Prostate gland (tissue), 2 donors: ENCODE results near the gene POLK. TPM values are rescaled to one million over a fixed set of nuclear protein-coding genes. Genes with fewer than 3 reads are reported as not detected.

Experiments used
- DNase-seq: peaks from one replicate; pipeline ENCODE4 v3.0.0-alpha.2; 2019; ENCODE audit warnings: low spot score
- H3K27ac ChIP-seq, 2 donors: fragments of 200-600 bp; sonication (generic); 2 replicates each; pipeline ENCODE4 v1.5.1; 2017 to 2019
- H3K27me3 ChIP-seq: fragments of 200-600 bp; sonication (generic); replicated peaks from 2 replicates; pipeline ENCODE4 v1.5.1; 2019; ENCODE audit not compliant: insufficient read depth
- H3K36me3 ChIP-seq, 2 donors: fragments of 200-600 bp; sonication (generic); 1 replicate in 1 of 2; 2 replicates in 1 of 2; pipeline versions ENCODE4 v1.5.1 to v1.8.1; 2017 to 2019
- H3K4me1 ChIP-seq: fragments of 200-600 bp; sonication (generic); replicated peaks from 2 replicates; pipeline ENCODE4 v1.5.1; 2019
- H3K4me3 ChIP-seq, 2 donors: fragments of 200-600 bp; sonication (generic); 2 replicates each; pipeline ENCODE4 v1.5.1; 2017 to 2019
- H3K9me3 ChIP-seq: fragments of 200-600 bp; sonication (generic); 2 replicates; pipeline ENCODE4 v1.5.1; 2017
- CTCF ChIP-seq, 4 experiments: fragments of 200-600 bp in 2 of 4; fragments of 450-650 bp in 2 of 4; sonication (generic) in 2 of 4; IDR thresholded peaks; 1 replicate in 3 of 4; 2 replicates in 1 of 4; pipeline ENCODE4 v1.5.1; 2016 to 2019; ENCODE audit warnings: antibody characterized with exemption in 4 of 4, mild to moderate bottlenecking in 2 of 4, moderate library complexity in 2 of 4
- POLR2A ChIP-seq: fragments of 450-650 bp; IDR thresholded peaks from one replicate; pipeline ENCODE4 v1.6.1; 2016; ENCODE audit warnings: antibody characterized with exemption, mild to moderate bottlenecking
- POLR2AphosphoS5 ChIP-seq: sonication (generic); formaldehyde crosslinking; IDR thresholded peaks from one replicate; pipeline ENCODE4 v1.6.1; 2017; ENCODE audit warnings: antibody characterized with exemption
- WGBS: methylation state at CpG from one replicate; pipeline ENCODE4 v1.1.5; 2018; 5-methylcytosine and 5-hydroxymethylcytosine counted together
- intact Hi-C: fragments of 100-400 bp; cut with DNase I; formaldehyde crosslinking; loops from one replicate; pipeline ENCODE4 v1.14.2; 2022
- total RNA-seq, 2 donors: library from RNA; depleted of rRNA; stranded (reverse); fragments of >200 nt; gene quantifications; one replicate each; pipeline ENCODE4 v1.1.0, GENCODE V29; 2016

The POLK gene
- total RNA-seq, 2 donors from 2014 or later, result 28.4 to 33.6 TPM

- Histone ChIP-seq H3K9me3 (no peaks in the 10 kb centered on the region), H3K36me3 (no peaks in the 10 kb centered on the region), H3K4me3 (no peak overlapping the region), H3K27me3 (no peaks in the 10 kb centered on the region), H3K27ac (no peak overlapping the region), H3K4me1 (no peaks in the 10 kb centered on the region)
- no peak for TF ChIP-seq POLR2AphosphoS5
- no peak for TF ChIP-seq POLR2A
- no peak for TF ChIP-seq CTCF (IDR thresholded peaks at IDR 0.05)
- 100% methylated on average over 1 of the region's 1 CpG for WGBS
- no peak for DNase-seq
- intact Hi-C loops, result no loop called here
Observed at GRCh38 chr5:75632321-75632720, 120.6 kb downstream of the POLK start.

DNA sequence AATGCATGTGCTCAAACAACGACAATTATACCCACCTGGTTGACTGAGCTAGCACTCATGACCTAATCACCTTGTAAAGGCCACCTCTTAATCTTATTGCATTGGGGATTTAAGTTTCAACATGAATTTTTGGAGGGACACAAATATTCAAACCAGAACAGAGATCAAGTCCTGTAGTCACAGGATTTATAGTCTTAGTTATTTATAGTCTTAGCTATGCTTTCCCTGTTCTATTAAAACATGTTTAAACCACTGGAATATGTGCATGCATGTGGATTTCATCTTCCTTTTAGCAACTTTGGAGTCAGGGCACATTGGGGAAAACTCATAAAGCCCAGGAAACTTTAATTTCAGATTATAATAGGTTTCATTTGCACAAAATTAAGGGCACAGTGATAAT is 126.3 kb downstream of the POLK start:
- Histone ChIP-seq H3K27me3 (no peaks in the 10 kb centered on the region), H3K9me3 (no peaks in the 10 kb centered on the region), H3K4me3 (no peak overlapping the region), H3K27ac (no peak overlapping the region), H3K36me3 (no peaks in the 10 kb centered on the region), H3K4me1 (no peaks in the 10 kb centered on the region)
- 71% methylated on average over 1 of the region's 1 CpG for WGBS
- intact Hi-C loops, result no loop called here
- DNase-seq, result no peak
- TF ChIP-seq POLR2AphosphoS5, result no peak
- TF ChIP-seq CTCF (IDR thresholded peaks at IDR 0.05), result no peak

DNA sequence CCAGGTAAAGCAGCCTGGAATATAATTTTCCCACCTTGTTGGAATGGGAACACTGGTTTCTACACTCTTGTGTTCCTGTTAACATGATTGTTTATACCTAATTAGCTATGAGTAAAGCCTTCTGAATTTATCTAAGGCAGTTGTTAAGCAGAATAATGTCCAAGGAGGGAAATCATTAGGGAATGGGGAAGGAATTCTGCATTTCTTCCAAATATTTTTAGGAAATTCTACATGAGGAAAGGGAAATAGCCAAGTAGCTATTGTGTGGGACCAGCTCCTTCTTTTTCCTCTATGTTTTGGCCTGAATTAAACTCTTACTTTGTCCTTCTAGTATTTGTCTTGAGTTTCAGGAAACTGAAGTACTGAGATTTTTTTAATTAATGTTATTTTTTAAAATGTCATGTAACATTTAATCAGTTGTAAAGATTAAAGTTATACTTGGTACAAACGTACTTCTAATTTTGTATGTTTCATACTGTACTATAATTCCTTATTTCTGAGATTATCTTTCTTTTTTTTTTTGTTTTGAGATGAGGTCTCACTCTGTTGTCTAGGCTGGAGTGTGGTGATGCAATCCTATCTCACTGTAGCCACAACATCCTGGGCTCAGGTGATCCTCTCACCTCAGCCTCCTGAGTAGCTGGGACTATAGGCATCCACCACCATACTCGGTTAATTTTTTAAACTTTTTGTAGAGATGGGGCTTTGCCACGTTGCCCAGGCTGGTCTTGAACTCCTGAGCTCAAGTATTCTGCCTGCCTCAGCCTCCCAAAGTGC is 128.0 kb downstream of the POLK start:
- no peak for DNase-seq
- WGBS, result 81% methylated on average over 3 of the region's 3 CpGs
- Histone ChIP-seq H3K4me1 (no peaks in the 10 kb centered on the region), H3K36me3 (no peaks in the 10 kb centered on the region), H3K9me3 (no peaks in the 10 kb centered on the region), H3K4me3 (no peak overlapping the region), H3K27ac (no peak overlapping the region), H3K27me3 (no peaks in the 10 kb centered on the region)
- intact Hi-C loops, result no loop called here
- no peak for TF ChIP-seq POLR2AphosphoS5
- no peak for TF ChIP-seq POLR2A
- TF ChIP-seq CTCF (IDR thresholded peaks at IDR 0.05), result no peak

GRCh38 chr5:75640395-75640794 is 128.7 kb downstream of the POLK start:
- Histone ChIP-seq H3K36me3 (no peaks in the 10 kb centered on the region), H3K9me3 (no peaks in the 10 kb centered on the region), H3K27ac (no peak overlapping the region), H3K27me3 (no peaks in the 10 kb centered on the region), H3K4me3 (no peak overlapping the region), H3K4me1 (no peaks in the 10 kb centered on the region)
- intact Hi-C loops, result no loop called here
- no peak for DNase-seq
- TF ChIP-seq POLR2A, result no peak
- no peak for TF ChIP-seq POLR2AphosphoS5
- TF ChIP-seq CTCF (IDR thresholded peaks at IDR 0.05), result no peak

DNA sequence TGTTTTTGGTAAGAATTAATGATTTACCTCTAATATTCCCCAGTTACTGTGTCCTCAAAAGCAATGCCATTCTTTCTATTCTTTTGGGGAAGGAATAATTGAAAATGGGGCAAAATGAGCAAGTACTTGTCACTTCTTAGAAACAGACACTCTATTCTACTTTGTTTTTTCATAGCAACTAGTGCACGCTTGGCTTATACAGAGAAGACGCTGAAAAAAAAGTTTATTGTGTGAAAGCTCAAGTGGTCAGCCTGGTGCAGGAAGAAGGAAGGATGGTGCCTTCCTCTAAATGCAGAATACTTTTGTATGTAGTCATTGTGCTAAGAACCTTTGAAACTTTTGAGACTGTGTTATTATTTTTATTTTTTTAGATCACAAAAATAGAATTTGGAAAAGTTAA is 129.1 kb downstream of the POLK start:
- TF ChIP-seq POLR2AphosphoS5 (no peak), CTCF (IDR thresholded peaks at IDR 0.05) (no peak), POLR2A (no peak)
- Histone ChIP-seq H3K36me3 (no peaks in the 10 kb centered on the region), H3K27me3 (no peaks in the 10 kb centered on the region), H3K9me3 (no peaks in the 10 kb centered on the region), H3K27ac (no peak overlapping the region), H3K4me1 (no peaks in the 10 kb centered on the region), H3K4me3 (no peak overlapping the region)
- WGBS, result 86% methylated on average over 2 of the region's 2 CpGs
- no peak for DNase-seq
- intact Hi-C loops, result no loop called here
